Measurements from ENCODE around the gene TMEM234. TPM values are rescaled to one million over a fixed set of nuclear protein-coding genes. Genes with fewer than 3 reads are reported as not detected.

The TMEM234 gene
- total and polyA plus RNA-seq, 2 of the 13 experiments (the other 11 are each of a cell fraction or from before 2014, with no cell fraction given) = 6.1 to 9.0 TPM

- TF ChIP-seq CREB1 (IDR thresholded peaks at IDR 0.05) (peak; percentile 85), CREB1 (CRISPR knock-in tag; IDR thresholded peaks at IDR 0.05) (peak; percentile 95), ZNF33B (CRISPR knock-in tag; IDR thresholded peaks at IDR 0.05) (no peak; the same call in 1 of the 2 replicates), XRCC5 (optimal IDR thresholded peaks at IDR 0.05; ENCODE audit: low read length) (no peak), ZNF230 (CRISPR knock-in tag; IDR thresholded peaks at IDR 0.05) (no peak), TBX2 (CRISPR knock-in tag; IDR thresholded peaks at IDR 0.05; ENCODE audit: borderline replicate concordance) (no peak), ZNF280D (CRISPR knock-in tag; IDR thresholded peaks at IDR 0.05) (no peak), SMAD1 (CRISPR knock-in tag; IDR thresholded peaks at IDR 0.05; ENCODE audit: borderline replicate concordance, low read depth) (peak; percentile 59; the same call in 1 of the 2 replicates), ZZZ3 (CRISPR knock-in tag; IDR thresholded peaks at IDR 0.05; ENCODE audit: borderline replicate concordance) (no peak; the same call in 1 of the 2 replicates), IKZF1 (IDR thresholded peaks at IDR 0.05) (no peak), ZNF772 (CRISPR knock-in tag; IDR thresholded peaks at IDR 0.05) (no peak), ZUFSP (CRISPR knock-in tag; IDR thresholded peaks at IDR 0.05; ENCODE audit: borderline replicate concordance) (no peak), REL (CRISPR knock-in tag; conservative IDR thresholded peaks at IDR 0.05) (no peak), ZNF275 (CRISPR knock-in tag; IDR thresholded peaks at IDR 0.05; ENCODE audit: borderline replicate concordance) (0 out of 2 replicates have a peak, but pooled peaks have one; percentile 37), PHF20 (CRISPR knock-in tag; IDR thresholded peaks at IDR 0.05) (peak; percentile 93), ZNF354B (CRISPR knock-in tag; IDR thresholded peaks at IDR 0.05) (no peak), SNRNP70 (IDR thresholded peaks at IDR 0.05; ENCODE audit: low read depth, low read length) (no peak), PBX2 (CRISPR knock-in tag; IDR thresholded peaks at IDR 0.05) (no peak), SP140L (CRISPR knock-in tag; IDR thresholded peaks at IDR 0.05; ENCODE audit: borderline replicate concordance) (no peak), ZNF414 (CRISPR knock-in tag; IDR thresholded peaks at IDR 0.05) (peak; percentile 35; the same call in 1 of the 2 replicates), ZNF674 (CRISPR knock-in tag; IDR thresholded peaks at IDR 0.05; ENCODE audit: low read depth) (no peak), ERF (CRISPR knock-in tag; IDR thresholded peaks at IDR 0.05) (no peak), ZNF678 (CRISPR knock-in tag; IDR thresholded peaks at IDR 0.05) (no peak)
Observed at GRCh38 chr1:32221980-32222755, at the start of gene TMEM234, which contains the start of gene EIF3I (continued).
